HG02870 (cell line): Measurements from ENCODE around the gene PLCXD3.

ENCODE experiments used
- ATAC-seq: cut with Tn5 transposase; IDR thresholded peaks from one replicate; pipeline ENCODE4 v1.9.1; 2021; ENCODE audit warnings: mild to moderate bottlenecking, moderate library complexity; ENCODE audit not compliant: unreplicated experiment

The PLCXD3 gene

GRCh38 chr5:41290810-41291209 is 219.6 kb downstream of the PLCXD3 start:
- no peak for ATAC-seq

DNA sequence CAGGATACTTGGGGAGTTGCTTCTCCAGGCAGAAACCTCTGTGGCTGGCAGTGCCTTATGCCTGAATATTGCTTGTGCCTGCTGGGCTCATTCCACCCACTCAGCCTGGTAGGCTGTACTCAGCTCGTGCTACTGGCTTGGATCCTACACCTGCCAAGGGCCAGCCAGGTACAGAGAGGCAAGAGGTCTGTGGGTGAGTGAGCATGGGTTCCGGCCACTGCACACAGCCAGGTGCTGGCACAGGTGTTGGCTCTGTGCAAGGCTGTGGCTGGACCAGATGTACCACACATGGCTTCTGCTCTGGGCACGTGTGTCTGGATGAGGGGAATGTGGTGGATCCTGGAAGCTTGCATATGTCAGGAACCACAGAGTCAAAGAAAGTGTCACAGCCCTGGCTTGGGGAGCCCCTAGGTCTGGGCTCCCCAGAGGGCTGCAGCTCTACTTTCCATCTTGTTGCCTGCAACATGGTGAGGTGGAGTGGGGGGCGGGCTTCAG is 220.4 kb downstream of the PLCXD3 start:
- ATAC-seq = no peak

GRCh38 chr5:41286696-41287095 is 223.7 kb downstream of the PLCXD3 start:
- no peak for ATAC-seq

DNA sequence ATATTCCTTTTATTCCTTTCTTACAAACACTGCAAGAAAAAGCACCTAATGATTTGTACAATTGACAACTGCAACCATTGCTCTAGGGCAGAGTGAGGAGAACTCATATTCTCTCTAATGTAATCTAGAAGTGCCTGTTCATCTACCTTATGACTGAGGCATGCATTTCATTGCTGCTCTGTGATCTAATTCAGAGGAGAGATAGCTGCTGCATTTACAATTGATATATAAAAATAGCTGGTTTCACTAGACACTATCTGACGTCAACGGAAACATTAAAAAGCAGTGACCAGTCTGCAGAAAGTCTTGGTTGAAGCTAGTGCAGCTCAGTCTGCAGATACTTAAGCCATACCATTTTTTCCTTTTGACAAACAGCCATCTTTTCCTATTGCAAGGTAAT is 224.2 kb downstream of the PLCXD3 start:
- no peak for ATAC-seq

DNA sequence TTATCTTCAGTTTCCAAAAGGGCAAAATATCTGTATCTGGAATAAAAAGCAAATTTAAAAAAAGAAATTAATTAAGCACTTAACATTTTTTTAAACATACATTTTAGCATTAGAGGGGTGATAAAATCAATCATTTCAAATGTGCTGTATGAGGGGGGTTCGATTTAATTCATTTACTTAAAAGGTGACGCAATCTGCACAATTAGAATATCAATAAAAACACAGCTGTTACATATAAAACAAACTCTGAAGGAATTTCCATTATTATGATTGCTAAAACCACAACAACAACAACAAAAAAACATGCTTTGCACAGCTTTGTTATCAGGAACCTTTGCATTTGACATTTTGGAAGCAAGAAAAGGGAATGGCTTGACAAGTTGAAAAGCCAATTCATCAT is 225.5 kb downstream of the PLCXD3 start:
- no peak for ATAC-seq

DNA sequence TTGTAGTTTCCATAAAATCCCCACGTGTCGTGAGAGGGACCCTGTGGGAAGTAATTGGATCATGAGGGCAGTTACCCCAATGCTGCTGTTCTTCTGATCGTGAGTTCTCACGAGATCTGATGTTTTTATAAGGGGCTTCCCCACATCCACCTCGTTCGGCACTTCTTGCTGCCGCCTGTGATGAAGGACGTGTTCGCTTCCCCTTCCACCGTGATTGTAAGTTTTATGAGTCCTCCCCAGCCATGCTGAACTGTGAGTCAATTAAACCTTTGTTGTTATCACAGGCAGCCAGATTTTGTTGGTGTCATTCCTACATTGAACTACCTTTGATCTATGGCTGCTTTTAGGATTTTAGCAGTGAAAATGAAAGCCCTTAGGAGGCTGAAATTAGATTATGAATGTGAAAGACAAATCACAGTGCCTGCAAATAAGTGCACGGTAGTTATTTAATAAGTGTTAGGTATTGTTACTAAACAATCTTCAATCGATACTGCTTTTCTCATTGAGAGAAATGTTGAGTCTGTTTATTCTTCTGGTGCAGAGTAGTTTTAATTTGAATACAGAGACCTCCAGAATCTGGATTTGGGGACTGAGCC is 229.1 kb downstream of the PLCXD3 start:
- ATAC-seq = no peak

GRCh38 chr5:41279040-41279439 is 231.4 kb downstream of the PLCXD3 start:
- no peak for ATAC-seq

DNA sequence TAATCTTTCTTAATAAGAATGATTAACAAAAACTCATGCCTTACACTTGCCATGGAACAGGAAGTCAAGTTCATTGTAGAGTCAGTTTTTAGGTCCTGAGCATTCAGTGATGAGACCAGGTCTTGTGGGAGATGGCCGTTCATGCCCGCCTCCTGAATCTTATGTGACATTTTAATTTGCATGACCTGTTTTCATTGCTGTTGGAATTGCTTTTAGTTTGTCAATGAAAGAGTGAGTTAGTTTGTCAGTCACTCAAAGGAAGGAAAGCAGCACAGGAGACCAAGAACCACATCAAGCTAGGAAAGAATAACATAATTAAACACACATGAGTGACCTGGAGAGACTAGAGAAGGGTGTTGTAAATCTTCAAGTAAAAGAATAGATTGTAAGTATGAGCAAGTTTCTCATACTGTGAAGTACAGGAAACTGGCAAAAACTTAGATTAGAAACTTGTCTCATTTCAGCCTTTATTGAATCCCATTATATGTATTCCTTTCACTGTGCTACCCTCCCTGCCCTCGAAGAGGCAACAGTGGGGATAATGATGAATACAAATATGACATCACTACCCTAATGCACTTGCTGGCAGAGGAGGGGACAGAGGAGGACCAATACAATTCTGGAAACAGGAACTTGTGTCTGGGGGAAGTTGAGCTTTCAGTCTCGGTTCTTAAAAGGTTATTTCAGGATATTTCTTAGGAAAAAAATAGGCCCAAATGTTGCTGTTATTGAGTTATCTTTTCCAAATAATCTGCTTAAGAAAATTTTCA is 232.7 kb downstream of the PLCXD3 start:
- no peak for ATAC-seq

DNA sequence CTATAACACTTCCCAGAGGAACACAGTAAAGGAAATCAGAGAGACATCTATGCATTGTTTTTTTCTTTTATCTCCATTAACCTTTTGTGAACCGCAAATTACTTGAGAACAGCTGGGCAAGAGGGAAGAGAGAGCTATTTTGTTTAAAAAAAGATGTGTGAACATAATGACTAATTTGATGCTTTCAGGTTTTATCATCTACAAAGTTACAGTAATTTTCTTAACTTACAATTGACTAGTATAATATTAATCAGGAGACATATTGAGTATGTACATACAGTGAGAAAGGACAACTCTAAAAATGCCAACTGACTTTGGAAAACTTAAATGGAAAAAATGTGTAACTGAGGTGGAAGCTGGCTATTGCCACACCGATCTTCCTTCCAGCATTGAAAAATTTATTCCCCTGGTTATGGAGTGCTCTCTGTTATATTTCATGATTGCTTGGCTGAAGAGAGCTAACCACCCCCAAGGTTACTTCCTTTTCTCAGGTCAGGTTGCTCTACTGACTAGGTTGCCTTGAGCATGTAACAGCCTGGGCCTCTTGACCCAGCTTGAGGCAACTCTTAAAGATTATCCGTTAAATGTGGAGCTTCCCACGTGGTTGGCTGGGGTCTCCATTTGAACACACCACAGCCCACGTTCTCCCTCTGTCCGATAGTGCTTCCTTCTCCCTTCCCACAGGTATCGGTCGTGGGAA is 234.4 kb downstream of the PLCXD3 start:
- peak; percentile 74 for ATAC-seq

GRCh38 chr5:41270423-41271251 is 239.8 kb downstream of the PLCXD3 start:
- ATAC-seq = peak; percentile 89

GRCh38 chr5:41268894-41269293 is 241.5 kb downstream of the PLCXD3 start:
- no peak for ATAC-seq

DNA sequence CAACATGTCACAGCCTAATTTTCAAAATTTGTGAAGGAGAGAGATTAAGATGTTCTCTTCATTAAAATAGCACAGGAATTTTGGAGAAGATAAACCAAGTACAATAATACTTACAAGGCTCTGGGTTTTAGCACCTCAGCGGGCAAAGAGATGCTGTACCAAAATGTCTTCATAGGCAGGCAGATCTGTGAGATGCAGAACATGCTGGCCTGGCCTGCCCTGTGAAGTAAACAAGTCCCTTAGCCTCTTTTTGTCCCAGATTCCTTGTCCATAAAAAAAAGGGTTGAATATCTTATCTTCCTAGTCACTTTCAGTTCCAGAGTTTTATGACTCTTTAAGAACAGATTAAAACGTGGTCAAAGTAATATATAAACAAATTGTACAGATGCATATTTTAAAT is 244.0 kb downstream of the PLCXD3 start:
- ATAC-seq = no peak

DNA sequence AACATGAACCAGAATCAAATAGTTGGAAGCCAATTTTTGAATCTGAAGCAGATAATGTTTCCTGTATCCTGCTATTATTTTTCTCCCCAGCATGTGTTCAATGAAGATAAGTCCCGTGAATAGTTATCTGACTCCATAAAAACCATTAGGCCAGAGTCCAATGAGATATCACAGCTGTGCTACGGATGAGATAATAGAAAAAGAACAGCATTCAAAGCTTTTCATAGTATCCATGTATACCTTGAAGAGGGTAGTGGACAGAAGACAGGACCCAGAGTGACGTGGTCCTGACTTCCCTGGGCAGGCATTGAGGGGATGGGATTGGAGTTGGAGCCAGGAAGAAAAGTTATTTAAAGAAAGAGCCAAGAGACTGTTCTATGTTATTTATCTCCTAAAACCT is 246.4 kb downstream of the PLCXD3 start:
- ATAC-seq = no peak

DNA sequence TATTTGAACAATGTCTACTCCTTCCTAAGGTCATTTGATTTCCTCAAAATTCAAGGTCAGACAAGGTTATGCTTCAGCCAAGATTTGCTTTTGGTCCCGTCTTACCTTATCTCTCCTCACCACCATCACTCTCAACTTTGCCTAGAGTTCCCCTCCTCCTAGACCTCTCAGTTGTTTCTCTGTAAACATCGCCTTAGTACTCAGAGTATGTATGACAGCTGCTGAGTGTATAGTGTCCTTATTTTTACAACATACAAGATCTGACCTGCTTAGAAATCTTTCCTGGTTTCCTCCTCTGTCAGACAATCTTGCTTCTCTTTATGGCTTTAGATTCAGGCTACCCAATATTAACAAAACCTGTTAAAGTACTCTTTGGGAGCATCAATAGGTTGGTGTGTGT is 247.1 kb downstream of the PLCXD3 start:
- ATAC-seq = no peak
